H9 (cell line): ENCODE measurements around the gene PKD2L1. TPM values are rescaled to one million over a fixed set of nuclear protein-coding genes. Genes with fewer than 3 reads are reported as not detected.

Source experiments
- DNase-seq: peaks from one replicate; pipeline ENCODE4 v3.0.0-alpha.2; 2017
- H2AFZ ChIP-seq: one replicate; pipeline ENCODE4 v1.6.1; 2013; ENCODE audit warnings: mild to moderate bottlenecking, low read length, control low read depth, moderate library complexity
- H2AK5ac ChIP-seq: 2 replicates; pipeline ENCODE4 v1.6.1; 2013; ENCODE audit warnings: low read length, control low read depth, mixed read lengths; ENCODE audit not compliant: insufficient read length
- H2BK120ac ChIP-seq: one replicate; pipeline ENCODE4 v1.6.1; 2013; ENCODE audit warnings: low read depth, mild to moderate bottlenecking, low read length, control low read depth, inconsistent platforms; ENCODE audit not compliant: poor library complexity, severe bottlenecking
- H2BK12ac ChIP-seq: 2 replicates; pipeline ENCODE4 v1.6.1; 2013; ENCODE audit warnings: low read length, control low read depth, mixed read lengths, low read depth; ENCODE audit not compliant: insufficient read length
- H2BK15ac ChIP-seq: 2 replicates; pipeline ENCODE4 v1.6.1; 2013; ENCODE audit warnings: low read depth, low read length, control low read depth
- H2BK20ac ChIP-seq: one replicate; pipeline ENCODE4 v1.6.1; 2013; ENCODE audit warnings: low read depth, mild to moderate bottlenecking, low read length, control low read depth, inconsistent platforms; ENCODE audit not compliant: poor library complexity, severe bottlenecking
- H2BK5ac ChIP-seq: 2 replicates; pipeline ENCODE4 v1.6.1; 2013; ENCODE audit warnings: low read length, control low read depth, mixed read lengths; ENCODE audit not compliant: insufficient read length
- H3K14ac ChIP-seq: 2 replicates; pipeline ENCODE4 v1.6.1; 2013; ENCODE audit warnings: low read length, control low read depth; ENCODE audit not compliant: insufficient read depth
- H3K18ac ChIP-seq: 2 replicates; pipeline ENCODE4 v1.6.1; 2013; ENCODE audit warnings: low read depth, mild to moderate bottlenecking, mixed read lengths, low read length, control low read depth; ENCODE audit not compliant: insufficient read length
- H3K23ac ChIP-seq: 2 replicates; pipeline ENCODE4 v1.6.1; 2013; ENCODE audit warnings: low read length, control low read depth, mixed read lengths, low read depth; ENCODE audit not compliant: insufficient read length
- H3K23me2 ChIP-seq: 2 replicates; pipeline ENCODE4 v1.6.1; 2013; ENCODE audit warnings: low read depth, mild to moderate bottlenecking, mixed read lengths, low read length, control low read depth; ENCODE audit not compliant: insufficient read length, poor library complexity, severe bottlenecking
- H3K27ac ChIP-seq: 2 replicates; pipeline ENCODE4 v1.5.1; 2013; ENCODE audit warnings: low read length, control low read depth, mixed read lengths, low read depth; ENCODE audit not compliant: insufficient read length
- H3K27me3 ChIP-seq: 2 replicates; pipeline ENCODE4 v1.6.1; 2013; ENCODE audit warnings: low read length, control low read depth, inconsistent platforms; ENCODE audit not compliant: insufficient read depth
- H3K4ac ChIP-seq: 2 replicates; pipeline ENCODE4 v1.6.1; 2013; ENCODE audit warnings: low read depth, mild to moderate bottlenecking, control low read depth, inconsistent platforms, low read length, moderate library complexity
- H3K4me1 ChIP-seq: 2 replicates; pipeline ENCODE4 v1.6.1; 2013; ENCODE audit warnings: low read length, control low read depth, inconsistent platforms; ENCODE audit not compliant: insufficient read depth
- H3K4me2 ChIP-seq: 2 replicates; pipeline ENCODE4 v1.6.1; 2013; ENCODE audit warnings: low read length, control low read depth, mixed read lengths; ENCODE audit not compliant: insufficient read length, insufficient read depth
- H3K56ac ChIP-seq: 2 replicates; pipeline ENCODE4 v1.6.1; 2013; ENCODE audit warnings: low read depth, mild to moderate bottlenecking, mixed read lengths, low read length, control low read depth; ENCODE audit not compliant: insufficient read length
- H3K79me1 ChIP-seq: 2 replicates; pipeline ENCODE4 v1.6.1; 2013; ENCODE audit warnings: low read depth, mild to moderate bottlenecking, moderate library complexity, low read length, control low read depth, inconsistent platforms; ENCODE audit not compliant: insufficient read depth, poor library complexity, severe bottlenecking
- H3K79me2 ChIP-seq: 2 replicates; pipeline ENCODE4 v1.6.1; 2013; ENCODE audit warnings: low read length, control low read depth, inconsistent platforms; ENCODE audit not compliant: insufficient read depth
- H3K9ac ChIP-seq: 2 replicates; pipeline ENCODE4 v1.6.1; 2013; ENCODE audit warnings: low read length, control low read depth, mixed read lengths; ENCODE audit not compliant: insufficient read length; ENCODE audit errors: extremely low read depth
- H3K9me3 ChIP-seq: one replicate; pipeline ENCODE4 v1.6.1; 2013; ENCODE audit warnings: low read depth, low read length, inconsistent platforms; ENCODE audit not compliant: control insufficient read depth
- H3T11ph ChIP-seq: one replicate; pipeline ENCODE4 v1.6.1; 2013; ENCODE audit warnings: mild to moderate bottlenecking, low read length, control low read depth, inconsistent platforms
- H4K20me1 ChIP-seq: one replicate; pipeline ENCODE4 v1.6.1; 2013; ENCODE audit not compliant: control insufficient read depth, insufficient read length, insufficient read depth
- H4K5ac ChIP-seq: 2 replicates; pipeline ENCODE4 v1.6.1; 2013; ENCODE audit warnings: low read depth, mild to moderate bottlenecking, mixed read lengths, low read length, control low read depth; ENCODE audit not compliant: insufficient read length
- H4K8ac ChIP-seq: replicated peaks from 2 replicates; pipeline ENCODE4 v1.6.1; 2013; ENCODE audit warnings: low read length, control low read depth, mixed read lengths, low read depth; ENCODE audit not compliant: insufficient read length
- H4K91ac ChIP-seq: 2 replicates; pipeline ENCODE4 v1.6.1; 2013; ENCODE audit warnings: low read depth, mild to moderate bottlenecking, moderate library complexity, mixed read lengths, low read length, control low read depth; ENCODE audit not compliant: insufficient read length
- H3K27ac Mint-ChIP-seq, 3 experiments: 2 replicates in 2 of 3; 3 replicates in 1 of 3; pipeline ENCODE4 v1.8.0; 2020 to 2021; ENCODE audit warnings: mixed read lengths in 3 of 3, mild to moderate bottlenecking in 1 of 3, moderate library complexity in 1 of 3
- H3K27me3 Mint-ChIP-seq: 2 replicates; pipeline ENCODE4 v1.8.0; 2021; ENCODE audit warnings: low read depth, mild to moderate bottlenecking, moderate library complexity, mixed read lengths
- H3K36me3 Mint-ChIP-seq, 3 experiments: 2 replicates in 2 of 3; 3 replicates in 1 of 3; pipeline ENCODE4 v1.8.0; 2020 to 2021; ENCODE audit warnings: low read depth in 3 of 3, mixed read lengths in 3 of 3; ENCODE audit not compliant: insufficient read depth in 1 of 3
- H3K4me1 Mint-ChIP-seq, 2 experiments: 2 replicates each; pipeline ENCODE4 v1.8.0; 2020; ENCODE audit warnings: mixed read lengths in 2 of 2
- H3K4me3 Mint-ChIP-seq, 2 experiments: 2 replicates in 1 of 2; 3 replicates in 1 of 2; pipeline ENCODE4 v1.8.0; 2020 to 2021; ENCODE audit warnings: mild to moderate bottlenecking in 2 of 2, mixed read lengths in 2 of 2, moderate library complexity in 1 of 2
- H3K9me3 Mint-ChIP-seq, 2 experiments: 2 replicates in 1 of 2; 3 replicates in 1 of 2; pipeline ENCODE4 v1.8.0; 2020; ENCODE audit warnings: mild to moderate bottlenecking in 2 of 2, mixed read lengths in 2 of 2, moderate library complexity in 1 of 2
- WGBS: extraction: QIAGEN DNeasy Blood & Tissue Kit; methylation state at CpG from one replicate; pipeline ENCODE4 v1.1.7; 2013; ENCODE audit warnings: missing lambda C conversion rate, low lambda C conversion rate, mixed read lengths; ENCODE audit not compliant: insufficient read length; ENCODE audit errors: extremely low coverage; 5-methylcytosine and 5-hydroxymethylcytosine counted together
- total RNA-seq: library from RNA; stranded (reverse); gene quantifications from 2 replicates; pipeline ENCODE4 v1.2.1, GENCODE V29; 2021
- TF ChIP-seq, protein P1 (sequence below): fragments of 200-600 bp; sonication (generic); conservative IDR thresholded peaks from 3 replicates; pipeline ENCODE4 v1.8.0; 2021; ENCODE audit warnings: antibody characterized with exemption, mild to moderate bottlenecking

Gene PKD2L1
- total RNA-seq, 1 experiment from 2014 or later, result 0.20 TPM

GRCh38 chr10:100267239-100268104 lies 62.6 kb downstream of the PKD2L1 start, which contains the start of gene CWF19L1:
Gene CWF19L1 (minus strand): TSS chr10:100267638. CDS start chr10:100267593, 45 bp downstream.
- DNase-seq, result peak; percentile 88
- H2AK5ac ChIP-seq, result no peak within 1 kb of the TSS
- peak within 1 kb of the TSS; percentile 96 to 99 (median 99) for H3K27ac Mint-ChIP-seq
- no peaks in the 10 kb centered on the region; the same call in 1 of the 2 replicates for H3K4me1 ChIP-seq
- no peak within 1 kb of the TSS for H3T11ph ChIP-seq
- H3K4me1 Mint-ChIP-seq, result 0 out of 4 replicates have a peak, but pooled peaks cover 3 to 16% of the 10 kb centered on the region in 2 experiments
- TF ChIP-seq, protein P1, sequence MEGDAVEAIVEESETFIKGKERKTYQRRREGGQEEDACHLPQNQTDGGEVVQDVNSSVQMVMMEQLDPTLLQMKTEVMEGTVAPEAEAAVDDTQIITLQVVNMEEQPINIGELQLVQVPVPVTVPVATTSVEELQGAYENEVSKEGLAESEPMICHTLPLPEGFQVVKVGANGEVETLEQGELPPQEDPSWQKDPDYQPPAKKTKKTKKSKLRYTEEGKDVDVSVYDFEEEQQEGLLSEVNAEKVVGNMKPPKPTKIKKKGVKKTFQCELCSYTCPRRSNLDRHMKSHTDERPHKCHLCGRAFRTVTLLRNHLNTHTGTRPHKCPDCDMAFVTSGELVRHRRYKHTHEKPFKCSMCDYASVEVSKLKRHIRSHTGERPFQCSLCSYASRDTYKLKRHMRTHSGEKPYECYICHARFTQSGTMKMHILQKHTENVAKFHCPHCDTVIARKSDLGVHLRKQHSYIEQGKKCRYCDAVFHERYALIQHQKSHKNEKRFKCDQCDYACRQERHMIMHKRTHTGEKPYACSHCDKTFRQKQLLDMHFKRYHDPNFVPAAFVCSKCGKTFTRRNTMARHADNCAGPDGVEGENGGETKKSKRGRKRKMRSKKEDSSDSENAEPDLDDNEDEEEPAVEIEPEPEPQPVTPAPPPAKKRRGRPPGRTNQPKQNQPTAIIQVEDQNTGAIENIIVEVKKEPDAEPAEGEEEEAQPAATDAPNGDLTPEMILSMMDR, result no peak
- H3K79me1 ChIP-seq, result peaks cover 5% of the 10 kb centered on the region
- H3K9ac ChIP-seq, result peak within 1 kb of the TSS; percentile 89
- no peak within 1 kb of the TSS; the same call in 1 of the 2 replicates for H3K4ac ChIP-seq
- H3K4me2 ChIP-seq, result peak within 1 kb of the TSS; percentile 81
- no peaks in the 10 kb centered on the region; a peak in 1 of 5 replicates for H3K9me3 Mint-ChIP-seq
- H3K23me2 ChIP-seq, result peaks cover 6% of the 10 kb centered on the region
- peak within 1 kb of the TSS; percentile 99 to 100 for H3K4me3 Mint-ChIP-seq
- no peak within 1 kb of the TSS for H2BK12ac ChIP-seq
- no peak within 1 kb of the TSS for H2BK120ac ChIP-seq
- H2BK20ac ChIP-seq, result no peak within 1 kb of the TSS
- no peak within 1 kb of the TSS for H4K5ac ChIP-seq
- no peak within 1 kb of the TSS for H2BK15ac ChIP-seq
- H3K9me3 ChIP-seq, result no peaks in the 10 kb centered on the region
- H4K91ac ChIP-seq, result no peak within 1 kb of the TSS
- H2BK5ac ChIP-seq, result no peak within 1 kb of the TSS
- peak within 1 kb of the TSS; percentile 62; the same call in 1 of the 2 replicates for H3K14ac ChIP-seq
- H3K27me3 ChIP-seq, result no peaks in the 10 kb centered on the region
- no CpG with 5 or more reads among the region's 49 CpGs for WGBS
- H3K56ac ChIP-seq, result no peak within 1 kb of the TSS
- H4K8ac ChIP-seq, result no peak within 1 kb of the TSS
- no peaks in the 10 kb centered on the region for H4K20me1 ChIP-seq
- H3K79me2 ChIP-seq, result no peaks in the 10 kb centered on the region; the same call in 1 of the 2 replicates
- no peaks in the 10 kb centered on the region for H3K27me3 Mint-ChIP-seq
- peaks cover 0 to 3% (median 0%) of the 10 kb centered on the region in 3 experiments; a peak in 4 of 7 replicates for H3K36me3 Mint-ChIP-seq
- H3K27ac ChIP-seq, result peak within 1 kb of the TSS; percentile 60
- H3K23ac ChIP-seq, result no peak within 1 kb of the TSS
- peak within 1 kb of the TSS; percentile 60 for H3K18ac ChIP-seq
- peak within 1 kb of the TSS; percentile 81 for H2AFZ ChIP-seq
